Esophagus squamous epithelium (tissue), 5 donors: ENCODE data around the gene OSGIN1. TPM values are rescaled to one million over a fixed set of nuclear protein-coding genes. Genes with fewer than 3 reads are reported as not detected.

Source experiments
- DNase-seq: peaks from one replicate; lab custom pipeline; 2025; lab: John Stamatoyannopoulos, UW
- H3K27ac ChIP-seq, 4 donors: fragments of 200-600 bp; sonication (generic); one replicate each; pipeline ENCODE4 v1.5.1; 2016 to 2019; ENCODE audit warnings: mild to moderate bottlenecking in 1 of 4
- H3K27me3 ChIP-seq, 4 donors: fragments of 200-600 bp; sonication (generic); 1 replicate in 3 of 4; 2 replicates in 1 of 4; pipeline versions ENCODE4 v1.5.1 to v1.6.0; 2017 to 2021; ENCODE audit warnings: antibody characterized with exemption in 1 of 4
- H3K36me3 ChIP-seq, 3 donors: fragments of 200-600 bp; sonication (generic); one replicate each; pipeline ENCODE4 v1.5.1; 2016 to 2019
- H3K4me1 ChIP-seq, 3 donors: fragments of 200-600 bp; sonication (generic); one replicate each; pipeline ENCODE4 v1.5.1; 2017 to 2019
- H3K4me3 ChIP-seq, 4 donors: fragments of 200-600 bp; sonication (generic); 1 replicate in 3 of 4; 2 replicates in 1 of 4; pipeline ENCODE4 v1.5.1; 2016 to 2019; ENCODE audit warnings: mild to moderate bottlenecking in 2 of 4, moderate library complexity in 1 of 4
- H3K9me3 ChIP-seq, 3 donors: fragments of 200-600 bp; sonication (generic); one replicate each; pipeline ENCODE4 v1.5.1; 2016 to 2019
- POLR2A ChIP-seq, 4 donors: fragments of 450-650 bp; IDR thresholded peaks; one replicate each; pipeline ENCODE4 v1.6.1; 2017; ENCODE audit warnings: antibody characterized with exemption in 4 of 4, mild to moderate bottlenecking in 4 of 4, moderate library complexity in 3 of 4
- WGBS, 2 donors: methylation state at CpG; one replicate each; pipeline ENCODE4 v1.1.5; 2018; 5-methylcytosine and 5-hydroxymethylcytosine counted together
- intact Hi-C: fragments of 100-400 bp; cut with DNase I; formaldehyde crosslinking; loops from one replicate; pipeline ENCODE4 v1.15.0; 2022
- total RNA-seq, 4 donors: library from RNA; depleted of rRNA; stranded (reverse); fragments of >200 nt; gene quantifications; one replicate each; pipeline ENCODE4 v1.1.0, GENCODE V29; 2016
- TF ChIP-seq, protein P1 (sequence below), 6 experiments: fragments of 450-650 bp in 4 of 6; fragments of 200-600 bp in 2 of 6; sonication (generic) in 2 of 6; IDR thresholded peaks; one replicate each; pipeline ENCODE4 v1.5.1; 2016 to 2019; ENCODE audit warnings: antibody characterized with exemption in 6 of 6, mild to moderate bottlenecking in 4 of 6, moderate library complexity in 4 of 6
- donor health status: DM: yes; HTN: yes; CAD: no.

The OSGIN1 gene
- total RNA-seq, 4 donors from 2014 or later, result 5.0 to 27.6 (median 11.1) TPM

DNA sequence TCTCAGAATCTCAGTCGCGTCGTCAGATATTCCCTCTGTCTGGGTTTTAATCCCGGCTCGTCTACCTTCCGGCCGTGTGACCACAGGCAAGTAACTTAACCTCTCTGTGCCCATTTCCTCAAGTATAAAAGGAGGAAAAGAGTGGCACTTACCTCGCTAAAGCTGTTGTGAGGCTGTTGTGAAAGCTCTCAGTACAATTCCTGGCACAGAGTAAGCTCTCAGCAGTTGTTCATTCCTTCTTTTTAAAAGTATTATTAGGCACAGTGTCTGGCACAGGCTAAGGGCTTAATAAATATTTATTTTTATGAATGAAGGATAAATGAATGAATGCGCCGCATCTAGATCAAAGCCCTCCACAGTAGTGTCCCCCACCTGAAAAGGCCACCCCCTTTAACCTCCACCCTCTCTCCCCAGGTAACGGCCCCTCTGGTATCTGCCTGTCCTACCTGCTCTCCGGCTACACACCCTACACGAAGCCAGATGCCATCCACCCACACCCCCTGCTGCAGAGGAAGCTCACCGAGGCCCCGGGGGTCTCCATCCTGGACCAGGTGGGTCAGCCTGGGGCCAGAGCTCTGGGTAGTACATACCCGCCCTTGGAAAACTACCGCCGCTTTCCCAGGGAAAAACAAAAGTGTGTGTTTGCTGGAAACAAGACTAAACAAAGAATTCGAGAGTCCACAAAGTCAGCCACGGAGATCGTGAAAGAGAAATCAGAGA is 6.0 kb downstream of the OSGIN1 start:
- intact Hi-C loops, result no loop called here
- Histone ChIP-seq H3K36me3 (peaks cover 20 to 61% (median 23%) of the 10 kb centered on the region in 3 donors), H3K4me3 (no peak overlapping the region), H3K27ac (no peak overlapping the region), H3K4me1 (peaks cover 10 to 32% (median 17%) of the 10 kb centered on the region in 3 donors), H3K27me3 (no peaks in the 10 kb centered on the region), H3K9me3 (no peaks in the 10 kb centered on the region)
- WGBS, 2 donors, result 76 to 87% methylated on average over 14 to 16 of the region's 21 CpGs
- TF ChIP-seq POLR2A (IDR thresholded peaks at IDR 0.05), result no peak
- TF ChIP-seq, protein P1, sequence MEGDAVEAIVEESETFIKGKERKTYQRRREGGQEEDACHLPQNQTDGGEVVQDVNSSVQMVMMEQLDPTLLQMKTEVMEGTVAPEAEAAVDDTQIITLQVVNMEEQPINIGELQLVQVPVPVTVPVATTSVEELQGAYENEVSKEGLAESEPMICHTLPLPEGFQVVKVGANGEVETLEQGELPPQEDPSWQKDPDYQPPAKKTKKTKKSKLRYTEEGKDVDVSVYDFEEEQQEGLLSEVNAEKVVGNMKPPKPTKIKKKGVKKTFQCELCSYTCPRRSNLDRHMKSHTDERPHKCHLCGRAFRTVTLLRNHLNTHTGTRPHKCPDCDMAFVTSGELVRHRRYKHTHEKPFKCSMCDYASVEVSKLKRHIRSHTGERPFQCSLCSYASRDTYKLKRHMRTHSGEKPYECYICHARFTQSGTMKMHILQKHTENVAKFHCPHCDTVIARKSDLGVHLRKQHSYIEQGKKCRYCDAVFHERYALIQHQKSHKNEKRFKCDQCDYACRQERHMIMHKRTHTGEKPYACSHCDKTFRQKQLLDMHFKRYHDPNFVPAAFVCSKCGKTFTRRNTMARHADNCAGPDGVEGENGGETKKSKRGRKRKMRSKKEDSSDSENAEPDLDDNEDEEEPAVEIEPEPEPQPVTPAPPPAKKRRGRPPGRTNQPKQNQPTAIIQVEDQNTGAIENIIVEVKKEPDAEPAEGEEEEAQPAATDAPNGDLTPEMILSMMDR (IDR thresholded peaks at IDR 0.05), result no peak
- DNase-seq, result no peak

DNA sequence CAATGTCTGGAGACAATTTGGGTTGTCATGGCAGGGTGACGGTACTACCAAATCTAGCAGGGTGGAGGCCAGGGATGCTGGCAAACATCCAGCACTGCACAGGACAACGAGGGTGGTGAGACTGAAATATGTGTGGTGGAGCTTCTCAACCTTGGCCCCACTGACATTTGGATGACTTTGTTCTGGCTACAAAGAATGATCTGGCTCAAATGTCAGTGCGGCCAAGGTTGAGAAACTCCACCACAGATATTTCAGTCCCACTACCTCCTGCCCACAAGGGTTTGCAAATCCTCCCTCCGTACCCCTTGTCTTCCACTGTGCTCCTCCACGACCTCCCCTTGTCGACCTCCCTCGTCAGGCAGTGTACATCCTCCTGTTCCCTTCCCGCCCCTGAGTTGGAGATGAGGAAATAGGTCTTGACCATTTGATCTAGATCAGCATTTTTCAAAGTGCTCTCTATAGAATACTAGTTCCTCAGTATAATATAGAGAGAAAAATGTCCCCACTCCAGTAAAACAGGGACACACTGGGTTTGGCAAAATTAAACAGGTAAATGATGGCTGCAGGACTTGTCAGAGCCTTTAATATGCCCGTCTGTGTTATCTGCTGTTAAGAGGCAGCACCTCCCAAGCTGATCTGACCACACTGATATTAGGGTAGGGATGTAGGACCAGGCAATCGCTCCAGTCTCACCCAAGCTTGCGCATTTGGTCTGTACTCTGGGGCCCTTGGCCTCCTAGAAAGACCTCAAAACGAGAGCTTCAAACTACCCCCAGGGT is 6.8 kb downstream of the OSGIN1 start:
- DNase-seq, result no peak
- peaks cover 21 to 70% (median 23%) of the 10 kb centered on the region in 3 donors for H3K36me3 ChIP-seq
- no peak overlapping the region for H3K4me3 ChIP-seq
- 78 to 79% methylated on average over 9 of the region's 12 CpGs for WGBS, 2 donors
- H3K9me3 ChIP-seq, result no peaks in the 10 kb centered on the region
- TF ChIP-seq, protein P1 (IDR thresholded peaks at IDR 0.05), result no peak
- TF ChIP-seq POLR2A (IDR thresholded peaks at IDR 0.05), result no peak
- no peak overlapping the region for H3K27ac ChIP-seq
- peaks cover 1 to 23% (median 11%) of the 10 kb centered on the region in 3 donors for H3K4me1 ChIP-seq
- H3K27me3 ChIP-seq, result no peaks in the 10 kb centered on the region
- intact Hi-C loops, result no loop called here

DNA sequence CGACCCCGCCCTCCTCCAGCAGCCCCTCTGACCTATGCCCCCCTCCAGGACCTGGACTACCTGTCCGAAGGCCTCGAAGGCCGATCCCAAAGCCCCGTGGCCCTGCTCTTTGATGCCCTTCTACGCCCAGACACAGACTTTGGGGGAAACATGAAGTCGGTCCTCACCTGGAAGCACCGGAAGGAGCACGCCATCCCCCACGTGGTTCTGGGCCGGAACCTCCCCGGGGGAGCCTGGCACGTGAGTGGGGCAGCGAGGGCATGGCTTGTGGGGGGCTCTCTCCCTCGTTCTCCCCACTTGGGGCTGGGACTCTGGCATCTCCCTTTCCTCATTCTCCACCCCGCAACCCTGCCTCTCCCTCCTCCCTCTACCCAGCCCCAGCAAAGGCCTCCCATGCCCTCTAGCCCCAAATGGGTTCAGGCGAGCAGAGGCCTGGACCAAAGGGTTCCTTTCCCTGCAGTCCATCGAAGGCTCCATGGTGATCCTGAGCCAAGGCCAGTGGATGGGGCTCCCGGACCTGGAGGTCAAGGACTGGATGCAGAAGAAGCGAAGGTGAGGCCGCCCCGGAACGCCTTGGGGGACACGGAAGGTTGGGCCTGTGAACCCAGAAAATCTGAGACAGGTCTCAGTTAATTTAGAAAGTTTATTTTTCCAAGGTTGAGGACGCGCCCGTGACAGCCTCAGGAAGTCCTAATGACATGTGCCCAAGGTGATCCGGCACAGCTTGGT is 7.6 kb downstream of the OSGIN1 start:
- H3K27ac ChIP-seq, result no peak overlapping the region
- H3K4me3 ChIP-seq, result no peak overlapping the region
- no peak for DNase-seq
- TF ChIP-seq, protein P1 (IDR thresholded peaks at IDR 0.05), result no peak
- no peak for TF ChIP-seq POLR2A (IDR thresholded peaks at IDR 0.05)
- peaks cover 23 to 78% (median 29%) of the 10 kb centered on the region in 3 donors for H3K36me3 ChIP-seq
- no peaks in the 10 kb centered on the region for H3K27me3 ChIP-seq
- intact Hi-C loops, result no loop called here
- 91 to 92% methylated on average over 10 to 16 of the region's 29 CpGs for WGBS, 2 donors
- no peaks in the 10 kb centered on the region for H3K9me3 ChIP-seq
- H3K4me1 ChIP-seq, result peaks cover 0 to 15% (median 2%) of the 10 kb centered on the region in 3 donors

DNA sequence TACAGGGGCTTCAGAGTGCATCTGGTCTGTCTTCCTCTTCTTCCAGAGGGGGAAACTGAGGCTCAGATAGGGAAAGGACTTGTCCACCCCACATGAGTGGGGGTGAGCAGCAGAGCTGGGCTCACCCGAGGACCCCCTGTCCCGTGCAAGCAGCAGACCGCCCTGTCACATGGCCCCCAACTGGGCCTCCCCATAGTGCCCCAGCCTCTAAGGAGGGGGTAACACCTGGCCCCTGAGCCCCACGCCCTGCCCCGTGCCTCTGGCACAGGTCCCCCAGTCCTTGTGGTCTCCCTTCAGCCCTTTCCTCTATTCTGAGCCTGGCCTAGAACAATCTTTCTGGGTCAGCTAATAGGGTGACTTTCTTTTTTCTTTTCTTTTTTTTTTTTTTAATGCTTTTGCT is 8.6 kb downstream of the OSGIN1 start:
- WGBS, 2 donors, result 70 to 83% methylated on average over 2 to 5 of the region's 5 CpGs
- TF ChIP-seq, protein P1 (IDR thresholded peaks at IDR 0.05), result no peak
- no peak for TF ChIP-seq POLR2A (IDR thresholded peaks at IDR 0.05)
- intact Hi-C loops, result no loop called here

More for the DNA sequence above, 8.6 kb downstream of the OSGIN1 start:
- Histone ChIP-seq H3K9me3 (no peaks in the 10 kb centered on the region), H3K27ac (no peak overlapping the region), H3K36me3 (peaks cover 23 to 87% (median 31%) of the 10 kb centered on the region in 3 donors), H3K27me3 (no peaks in the 10 kb centered on the region), H3K4me3 (no peak overlapping the region), H3K4me1 (peaks cover 0 to 6% (median 0%) of the 10 kb centered on the region in 3 donors)
- no peak for DNase-seq
